Panc1 (cell line): ENCODE measurements around the gene SSR3. TPM values are rescaled to one million over a fixed set of nuclear protein-coding genes. Genes with fewer than 3 reads are reported as not detected.
"Not testable (repeated sequence)": the region's sequence is repeated elsewhere in the genome, so short reads cannot be mapped to it uniquely, and the experiment has no call there.

Experiments
- ATAC-seq: fragments of 200-7000 bp; cut with Tn5 transposase; 2 replicates; pipeline ENCODE4 v1.9.1; 2020; ENCODE audit warnings: mild to moderate bottlenecking, moderate library complexity
- BruUV-seq: library from RNA; stranded (reverse); fragments of 400-500 nt; replicated peaks from 2 replicates; lab custom pipeline; 2021; lab: Mats Ljungman, UMichigan
- CTCF ChIA-PET: fragments of 300-600 bp; sonication (Branson Sonifier 250); formaldehyde crosslinking; loops from one replicate; lab custom pipeline; 2022; ENCODE audit warnings: antibody characterized with exemption; lab: Charles Lee
- POLR2A ChIA-PET: fragments of 300-600 bp; sonication (Branson Sonifier 250); formaldehyde crosslinking; loops from one replicate; lab custom pipeline; 2022; ENCODE audit warnings: antibody characterized with exemption; lab: Charles Lee
- DNase-seq: peaks from one replicate; pipeline ENCODE4 v3.0.0-alpha.2; 2010; ENCODE audit warnings: low read depth, low spot score
- H3K27ac ChIP-seq: 2 replicates; pipeline ENCODE4 v1.5.1; 2011; ENCODE audit warnings: mild to moderate bottlenecking, low read length, inconsistent platforms
- H3K27me3 ChIP-seq: fragments of 200-500 bp; sonication (Bioruptor generic); 2 replicates; pipeline ENCODE4 v1.6.0; 2014; ENCODE audit warnings: low read length, inconsistent platforms; ENCODE audit not compliant: control insufficient read depth, insufficient read depth
- H3K36me3 ChIP-seq: fragments of 200-500 bp; sonication (Bioruptor generic); 2 replicates; pipeline ENCODE4 v1.5.1; 2014; ENCODE audit warnings: inconsistent platforms, mild to moderate bottlenecking, low read length, moderate library complexity; ENCODE audit not compliant: control insufficient read depth, insufficient read depth
- H3K4me1 ChIP-seq: 2 replicates; pipeline ENCODE4 v1.5.1; 2011; ENCODE audit warnings: inconsistent platforms, mild to moderate bottlenecking, low read length, moderate library complexity; ENCODE audit not compliant: control insufficient read depth, insufficient read depth
- H3K4me3 ChIP-seq, 2 experiments: 2 replicates each; pipeline ENCODE4 v1.5.1; 2011 to 2012; ENCODE audit warnings: low read depth in 2 of 2, low read length in 2 of 2, mild to moderate bottlenecking in 2 of 2, inconsistent platforms in 1 of 2, moderate library complexity in 1 of 2
- H3K9me3 ChIP-seq: fragments of 200-500 bp; sonication (Bioruptor generic); 2 replicates; pipeline ENCODE4 v1.5.1; 2014; ENCODE audit warnings: low read depth, mild to moderate bottlenecking, inconsistent platforms, low read length, moderate library complexity; ENCODE audit not compliant: control insufficient read depth, insufficient read depth
- POLR2AphosphoS5 ChIP-seq: IDR thresholded peaks from 2 replicates; pipeline ENCODE4 v1.6.1; 2012; ENCODE audit warnings: mild to moderate bottlenecking, low read depth, low read length, moderate library complexity
- SIN3A ChIP-seq: IDR thresholded peaks from 2 replicates; pipeline ENCODE4 v1.6.1; 2012; ENCODE audit warnings: low read depth, mild to moderate bottlenecking, low read length, moderate library complexity, borderline replicate concordance; ENCODE audit not compliant: insufficient read depth
- TCF7L2 ChIP-seq: IDR thresholded peaks from 2 replicates; pipeline ENCODE4 v1.6.1; 2011; ENCODE audit warnings: mild to moderate bottlenecking, low read depth, low read length, inconsistent platforms
- in situ Hi-C: cut with HindIII; loops from 2 replicates; pipeline ENCODE4 v1.10.0; 2016; ENCODE audit warnings: low sequenced_read_pairs, low pct_unique_long_range_greater_than_20kb
- intact Hi-C: fragments of 100-400 bp; cut with micrococcal nuclease; formaldehyde crosslinking; loops from one replicate; pipeline ENCODE4 v1.10.0; 2022; ENCODE audit not compliant: unreplicated experiment
- total RNA-seq: library from RNA; stranded (reverse); gene quantifications from one replicate; pipeline ENCODE4 v1.2.1, GENCODE V29; 2021; ENCODE audit not compliant: unreplicated experiment
- TF ChIP-seq, protein P1 (sequence below): fragments of 450-650 bp; IDR thresholded peaks from 2 replicates; pipeline ENCODE4 v1.5.1; 2017; ENCODE audit warnings: mild to moderate bottlenecking
- TF ChIP-seq, protein P2 (sequence below), 2 experiments: IDR thresholded peaks; 2 replicates each; pipeline ENCODE4 v1.6.1; 2011 to 2012; ENCODE audit warnings: low read depth in 2 of 2, control low read depth in 1 of 2, low read length in 1 of 2, mild to moderate bottlenecking in 1 of 2, moderate library complexity in 1 of 2; ENCODE audit not compliant: insufficient read depth in 1 of 2

SSR3 gene
- total RNA-seq, 1 experiment from 2014 or later, result 154 TPM

- in situ Hi-C loops, result no loop called here
- H3K4me1 ChIP-seq, result no peaks in the 10 kb centered on the region
- no TSS peak for BruUV-seq
- no peak overlapping the region for H3K4me3 ChIP-seq
- intact Hi-C loops, result no loop called here
- POLR2A ChIA-PET, result no interaction called here
- CTCF ChIA-PET, result no interaction called here
- TF ChIP-seq POLR2AphosphoS5, result no peak
- no peak for TF ChIP-seq SIN3A
- TF ChIP-seq, protein P1, sequence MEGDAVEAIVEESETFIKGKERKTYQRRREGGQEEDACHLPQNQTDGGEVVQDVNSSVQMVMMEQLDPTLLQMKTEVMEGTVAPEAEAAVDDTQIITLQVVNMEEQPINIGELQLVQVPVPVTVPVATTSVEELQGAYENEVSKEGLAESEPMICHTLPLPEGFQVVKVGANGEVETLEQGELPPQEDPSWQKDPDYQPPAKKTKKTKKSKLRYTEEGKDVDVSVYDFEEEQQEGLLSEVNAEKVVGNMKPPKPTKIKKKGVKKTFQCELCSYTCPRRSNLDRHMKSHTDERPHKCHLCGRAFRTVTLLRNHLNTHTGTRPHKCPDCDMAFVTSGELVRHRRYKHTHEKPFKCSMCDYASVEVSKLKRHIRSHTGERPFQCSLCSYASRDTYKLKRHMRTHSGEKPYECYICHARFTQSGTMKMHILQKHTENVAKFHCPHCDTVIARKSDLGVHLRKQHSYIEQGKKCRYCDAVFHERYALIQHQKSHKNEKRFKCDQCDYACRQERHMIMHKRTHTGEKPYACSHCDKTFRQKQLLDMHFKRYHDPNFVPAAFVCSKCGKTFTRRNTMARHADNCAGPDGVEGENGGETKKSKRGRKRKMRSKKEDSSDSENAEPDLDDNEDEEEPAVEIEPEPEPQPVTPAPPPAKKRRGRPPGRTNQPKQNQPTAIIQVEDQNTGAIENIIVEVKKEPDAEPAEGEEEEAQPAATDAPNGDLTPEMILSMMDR, result no peak
- TF ChIP-seq, protein P2, sequence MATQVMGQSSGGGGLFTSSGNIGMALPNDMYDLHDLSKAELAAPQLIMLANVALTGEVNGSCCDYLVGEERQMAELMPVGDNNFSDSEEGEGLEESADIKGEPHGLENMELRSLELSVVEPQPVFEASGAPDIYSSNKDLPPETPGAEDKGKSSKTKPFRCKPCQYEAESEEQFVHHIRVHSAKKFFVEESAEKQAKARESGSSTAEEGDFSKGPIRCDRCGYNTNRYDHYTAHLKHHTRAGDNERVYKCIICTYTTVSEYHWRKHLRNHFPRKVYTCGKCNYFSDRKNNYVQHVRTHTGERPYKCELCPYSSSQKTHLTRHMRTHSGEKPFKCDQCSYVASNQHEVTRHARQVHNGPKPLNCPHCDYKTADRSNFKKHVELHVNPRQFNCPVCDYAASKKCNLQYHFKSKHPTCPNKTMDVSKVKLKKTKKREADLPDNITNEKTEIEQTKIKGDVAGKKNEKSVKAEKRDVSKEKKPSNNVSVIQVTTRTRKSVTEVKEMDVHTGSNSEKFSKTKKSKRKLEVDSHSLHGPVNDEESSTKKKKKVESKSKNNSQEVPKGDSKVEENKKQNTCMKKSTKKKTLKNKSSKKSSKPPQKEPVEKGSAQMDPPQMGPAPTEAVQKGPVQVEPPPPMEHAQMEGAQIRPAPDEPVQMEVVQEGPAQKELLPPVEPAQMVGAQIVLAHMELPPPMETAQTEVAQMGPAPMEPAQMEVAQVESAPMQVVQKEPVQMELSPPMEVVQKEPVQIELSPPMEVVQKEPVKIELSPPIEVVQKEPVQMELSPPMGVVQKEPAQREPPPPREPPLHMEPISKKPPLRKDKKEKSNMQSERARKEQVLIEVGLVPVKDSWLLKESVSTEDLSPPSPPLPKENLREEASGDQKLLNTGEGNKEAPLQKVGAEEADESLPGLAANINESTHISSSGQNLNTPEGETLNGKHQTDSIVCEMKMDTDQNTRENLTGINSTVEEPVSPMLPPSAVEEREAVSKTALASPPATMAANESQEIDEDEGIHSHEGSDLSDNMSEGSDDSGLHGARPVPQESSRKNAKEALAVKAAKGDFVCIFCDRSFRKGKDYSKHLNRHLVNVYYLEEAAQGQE (IDR thresholded peaks at IDR 0.05; ENCODE audit: insufficient read depth in 1 of 2, low read depth in 2 of 2, low read length in 1 of 2), result no peak
- TF ChIP-seq TCF7L2, result no peak
- no peak for ATAC-seq
- no peak overlapping the region for H3K27ac ChIP-seq
- no peak for DNase-seq
- H3K9me3 ChIP-seq, result no peaks in the 10 kb centered on the region
- peaks cover 14% of the 10 kb centered on the region for H3K27me3 ChIP-seq
- no peaks in the 10 kb centered on the region; the same call in 1 of the 2 replicates for H3K36me3 ChIP-seq
Measured at GRCh38 chr3:156575641-156576040, 20.7 kb upstream of the SSR3 start.

DNA sequence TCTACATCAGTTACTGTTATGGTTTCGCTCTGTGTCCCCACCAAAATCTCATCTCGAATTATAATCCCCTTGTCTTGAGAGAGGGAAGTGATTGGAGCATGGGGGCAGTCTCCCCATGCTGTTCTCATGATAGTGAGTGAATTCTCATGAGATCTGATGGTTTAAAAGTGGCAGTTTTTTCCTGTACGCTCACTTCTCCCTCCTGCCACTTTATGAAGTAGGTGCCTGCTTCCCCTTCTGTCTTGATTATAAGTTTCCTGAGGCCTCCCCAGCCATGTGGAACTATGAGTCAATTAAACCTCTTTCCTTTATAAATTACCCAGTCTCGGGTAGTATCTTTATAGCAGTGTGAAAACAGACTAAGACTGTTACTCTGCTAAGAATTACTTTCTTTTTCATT, 15.0 kb upstream of the SSR3 start:
- BruUV-seq, in situ Hi-C loops: not testable (repeated sequence)

GRCh38 chr3:156569016-156569415, 14.1 kb upstream of the SSR3 start:
- BruUV-seq, H3K4me1 ChIP-seq, H3K9me3 ChIP-seq, intact Hi-C loops, POLR2A ChIA-PET, H3K36me3 ChIP-seq, H3K27ac ChIP-seq, ATAC-seq, CTCF ChIA-PET, H3K4me3 ChIP-seq, DNase-seq, in situ Hi-C loops: not testable (repeated sequence)
- H3K27me3 ChIP-seq, result peaks cover 11% of the 10 kb centered on the region

More for the DNA sequence above, 15.0 kb upstream of the SSR3 start:
- H3K4me1 ChIP-seq, H3K9me3 ChIP-seq, H3K36me3 ChIP-seq, CTCF ChIA-PET, intact Hi-C loops, DNase-seq, H3K4me3 ChIP-seq, H3K27ac ChIP-seq, POLR2A ChIA-PET, ATAC-seq: not testable (repeated sequence)
- peaks cover 11% of the 10 kb centered on the region for H3K27me3 ChIP-seq
